ENCODE results near the gene MARCHF3. TPM values are rescaled to one million over a fixed set of nuclear protein-coding genes. Genes with fewer than 3 reads are reported as not detected.

The MARCHF3 gene
- total and polyA plus RNA-seq, 10 of the 15 experiments (the other 5 are each of a cell fraction or from before 2014, with no cell fraction given), result 3.6 to 24.1 (median 11.3) TPM

- Histone ChIP-seq H2AFZ (ENCODE audit: control insufficient read depth, low read depth, low read length) (no peak overlapping the region), H4K20me1 (ENCODE audit: control insufficient read depth, insufficient read depth) (no peaks in the 10 kb centered on the region; the same call in 1 of the 2 replicates), H3K79me2 (ENCODE audit: control insufficient read depth, insufficient read depth, low read length) (no peaks in the 10 kb centered on the region), H3K9ac (ENCODE audit: control insufficient read depth, insufficient read depth, low read length) (no peak overlapping the region), H3K4me1 (ENCODE audit: control insufficient read depth, insufficient read depth, low read length) (no peaks in the 10 kb centered on the region), H3K4me3 (no peak overlapping the region), H3K27me3 (replicated peaks in 1 of 2; ENCODE audit: control insufficient read depth in 2 of 2, insufficient read depth in 2 of 2, low read length in 1 of 2) (no peaks in the 10 kb centered on the region), H3K36me3 (ENCODE audit: control insufficient read depth in 2 of 2, insufficient read depth in 2 of 2, low read length in 1 of 2) (peaks cover 0 to 7% of the 10 kb centered on the region in 2 experiments; a peak in 2 of 4 replicates), H3K4me2 (ENCODE audit: control insufficient read depth, insufficient read depth) (no peak overlapping the region), H3K27ac (ENCODE audit: control insufficient read depth, insufficient read depth) (no peak overlapping the region), H3K9me3 (replicated peaks; ENCODE audit: control insufficient read depth, insufficient read depth, low read length) (no peaks in the 10 kb centered on the region)
- ChIA-PET SMC1A (ENCODE audit: uncharacterized antibody, unreplicated experiment) (interaction anchor here (0.7 kb wide), 1 partner anchor 1167 kb away, joined by 3 read pairs; no protein-coding TSS in a partner anchor), RAD21 (ENCODE audit: unreplicated experiment) (no interaction called here), CTCF (interaction anchor here (0.6 kb wide), 1 partner anchor 104 kb away, joined by 3 read pairs; no protein-coding TSS in a partner anchor), POLR2A (no interaction called here)
- 85% methylated on average over 9 of the region's 9 CpGs for WGBS (ENCODE audit: insufficient coverage, insufficient replicate concordance, low lambda C conversion rate, missing lambda C conversion rate)
- ATAC-seq (no peak), FAIRE-seq (no peak), DNase-seq (ENCODE audit: low read depth, low spot score) (no peak)
- in situ Hi-C loops (cut with MboI) (no loop called here), intact Hi-C loops (cut with micrococcal nuclease; ENCODE audit: unreplicated experiment) (no loop called here)
- no TSS peak for BruUV-seq (replicated peaks)
- no peak for TF ChIP-seq ZNF24 (IDR thresholded peaks at IDR 0.05)
- no peak for TF ChIP-seq RCOR1 (conservative IDR thresholded peaks at IDR 0.05; ENCODE audit: low read depth, low read length)
- TF ChIP-seq RFX5 (IDR thresholded peaks at IDR 0.05; ENCODE audit: low read depth, low read length), result no peak
- TF ChIP-seq MYB (IDR thresholded peaks at IDR 0.05; ENCODE audit: borderline replicate concordance, low read depth, low read length), result no peak
- no peak for TF ChIP-seq POU2F2 (IDR thresholded peaks at IDR 0.05; ENCODE audit: borderline replicate concordance, low read depth, low read length)
- no peak for TF ChIP-seq POLR2AphosphoS5 (IDR thresholded peaks at IDR 0.05; ENCODE audit: low read length)
- no peak for TF ChIP-seq LARP7 (IDR thresholded peaks at IDR 0.05)
- no peak for TF ChIP-seq SUPT20H (IDR thresholded peaks at IDR 0.05; ENCODE audit: borderline replicate concordance, control insufficient read depth, low read depth, low read length)
- TF ChIP-seq GABPA (IDR thresholded peaks at IDR 0.05; ENCODE audit: low read depth), result no peak
These were observed 108.9 kb downstream of the MARCHF3 start for GRCh38 chr5:126921241-126922091.

Data from GM12878 (cell line).